NCI-H2227 (cell line): ENCODE results near the gene TRPM2.
"Not testable (repeated sequence)": the region's sequence is repeated elsewhere in the genome, so short reads cannot be mapped to it uniquely, and the experiment has no call there.

Experiments used
- DNase-seq: peaks from one replicate; lab custom pipeline; 2025; ENCODE audit not compliant: unreplicated experiment; lab: John Stamatoyannopoulos, UW

Gene TRPM2

DNA sequence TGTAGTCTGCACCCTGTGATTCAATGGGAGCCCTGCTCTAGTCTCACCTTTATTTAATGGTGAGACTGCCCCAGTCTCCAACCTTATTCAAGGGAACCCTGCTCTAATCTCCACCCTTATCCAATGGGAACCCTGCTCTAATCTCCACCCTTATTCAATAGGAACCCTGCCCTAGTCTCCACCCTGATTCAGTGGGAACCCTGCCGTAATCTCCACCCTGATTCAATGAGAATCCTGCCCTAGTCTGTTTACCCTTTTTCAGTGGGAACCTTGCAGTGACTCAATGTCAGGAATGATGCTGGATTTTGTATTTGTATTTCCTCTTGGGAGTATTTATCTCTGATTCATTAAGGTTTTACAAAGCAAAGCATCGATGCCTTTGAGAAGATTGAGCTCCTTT, 39.5 kb downstream of the TRPM2 start:
- no peak for DNase-seq

DNA sequence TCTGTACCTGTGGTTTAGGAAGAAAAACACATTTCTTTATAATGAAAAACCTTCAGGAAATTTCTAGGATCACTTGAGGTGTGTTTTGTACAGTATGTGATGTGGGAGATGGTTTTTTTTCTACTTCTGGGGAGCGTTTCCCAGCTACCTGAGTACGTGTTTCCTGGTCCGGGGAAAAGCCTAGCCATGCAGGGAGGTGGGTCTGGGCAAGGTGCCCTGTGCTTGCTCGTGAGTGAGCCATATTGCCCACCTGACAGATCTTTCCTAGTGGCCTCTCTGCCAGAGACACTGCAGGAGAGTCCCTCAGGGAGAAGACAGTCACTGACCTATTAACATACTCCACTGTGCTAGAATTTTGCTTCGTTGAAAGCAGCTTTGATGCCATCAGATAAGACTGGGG, 41.3 kb downstream of the TRPM2 start:
- no peak for DNase-seq

DNA sequence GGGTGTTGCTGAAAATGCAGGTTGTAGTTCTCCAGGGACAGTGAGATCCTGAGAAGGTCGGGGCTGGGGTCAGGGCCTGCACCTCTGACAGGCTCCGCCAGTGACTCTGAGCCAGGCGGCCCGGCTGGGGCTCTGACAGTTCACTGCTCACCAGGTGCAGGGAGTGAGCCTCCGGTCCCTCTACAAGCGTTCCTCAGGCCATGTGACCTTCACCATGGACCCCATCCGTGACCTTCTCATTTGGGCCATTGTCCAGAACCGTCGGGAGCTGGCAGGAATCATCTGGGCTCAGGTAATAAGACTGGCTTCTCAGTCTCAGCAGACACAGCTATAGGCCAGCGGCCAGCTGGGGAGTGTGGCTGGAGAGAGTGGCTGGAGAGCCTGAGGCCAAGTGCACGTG, 41.8 kb downstream of the TRPM2 start:
- no peak for DNase-seq

DNA sequence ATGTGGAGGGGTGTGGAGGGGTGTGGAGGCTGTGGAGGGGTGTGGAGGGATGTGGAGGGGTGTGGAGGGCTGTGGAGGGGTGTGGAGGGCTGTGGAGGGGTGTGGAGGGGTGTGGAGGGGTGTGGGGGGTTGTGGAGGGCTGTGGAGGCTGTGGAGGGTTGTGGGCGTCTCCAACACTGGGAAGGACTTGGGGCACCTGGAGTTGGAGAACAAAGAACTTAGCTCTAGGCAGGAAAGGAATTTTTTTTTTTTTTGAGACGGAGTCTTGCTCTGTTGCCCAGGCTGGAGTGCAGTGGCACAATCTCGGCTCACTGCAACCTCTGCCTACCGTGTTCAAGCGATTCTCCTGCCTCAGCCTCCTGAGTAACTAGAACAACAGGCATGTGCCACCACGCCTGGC, 43.4 kb downstream of the TRPM2 start:
- not testable (repeated sequence) for DNase-seq

DNA sequence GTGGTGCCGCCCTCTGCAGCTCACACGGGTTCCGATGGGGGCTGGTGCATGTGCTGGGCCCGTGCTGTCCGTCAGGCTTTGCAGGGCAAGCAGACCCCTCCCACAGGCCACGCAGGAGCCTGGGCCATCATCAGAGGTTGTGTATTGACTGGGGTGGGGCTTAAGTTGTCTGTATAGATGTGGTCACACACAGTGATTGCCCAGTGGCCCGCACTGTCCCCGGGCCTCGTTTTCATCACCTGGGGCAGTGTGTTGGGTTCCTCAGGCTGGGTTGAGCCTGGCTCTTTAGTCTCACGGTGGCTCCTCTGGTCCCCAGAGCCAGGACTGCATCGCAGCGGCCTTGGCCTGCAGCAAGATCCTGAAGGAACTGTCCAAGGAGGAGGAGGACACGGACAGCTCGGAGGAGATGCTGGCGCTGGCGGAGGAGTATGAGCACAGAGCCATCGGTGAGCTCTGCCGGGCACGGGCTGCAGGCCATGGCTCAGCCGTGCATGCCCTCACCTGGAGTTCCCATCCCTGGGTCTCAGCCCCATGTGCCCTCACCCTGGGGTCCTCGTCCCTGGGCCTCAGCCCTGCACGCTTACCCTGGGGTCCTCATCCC, 44.1 kb downstream of the TRPM2 start:
- no peak for DNase-seq

DNA sequence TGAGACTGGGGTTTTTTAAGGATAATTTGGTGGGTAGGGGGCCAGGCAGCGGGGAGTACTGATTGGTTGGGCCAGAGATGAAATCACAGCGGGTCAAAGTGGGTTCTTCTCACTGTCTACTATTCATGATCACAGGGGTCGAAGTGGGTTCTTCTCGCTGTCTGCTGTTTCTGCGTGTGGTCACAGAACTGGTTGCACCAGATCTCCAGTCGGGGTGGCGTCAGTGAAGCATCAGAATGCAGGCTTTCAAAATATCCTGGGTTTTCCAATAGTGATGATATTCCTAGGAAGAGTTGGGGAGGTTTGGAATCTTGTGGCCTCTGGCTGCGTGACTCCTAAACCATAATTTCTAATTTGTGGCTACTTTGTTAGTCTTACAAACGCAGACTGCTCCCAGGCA, 45.1 kb downstream of the TRPM2 start:
- DNase-seq, result no peak

DNA sequence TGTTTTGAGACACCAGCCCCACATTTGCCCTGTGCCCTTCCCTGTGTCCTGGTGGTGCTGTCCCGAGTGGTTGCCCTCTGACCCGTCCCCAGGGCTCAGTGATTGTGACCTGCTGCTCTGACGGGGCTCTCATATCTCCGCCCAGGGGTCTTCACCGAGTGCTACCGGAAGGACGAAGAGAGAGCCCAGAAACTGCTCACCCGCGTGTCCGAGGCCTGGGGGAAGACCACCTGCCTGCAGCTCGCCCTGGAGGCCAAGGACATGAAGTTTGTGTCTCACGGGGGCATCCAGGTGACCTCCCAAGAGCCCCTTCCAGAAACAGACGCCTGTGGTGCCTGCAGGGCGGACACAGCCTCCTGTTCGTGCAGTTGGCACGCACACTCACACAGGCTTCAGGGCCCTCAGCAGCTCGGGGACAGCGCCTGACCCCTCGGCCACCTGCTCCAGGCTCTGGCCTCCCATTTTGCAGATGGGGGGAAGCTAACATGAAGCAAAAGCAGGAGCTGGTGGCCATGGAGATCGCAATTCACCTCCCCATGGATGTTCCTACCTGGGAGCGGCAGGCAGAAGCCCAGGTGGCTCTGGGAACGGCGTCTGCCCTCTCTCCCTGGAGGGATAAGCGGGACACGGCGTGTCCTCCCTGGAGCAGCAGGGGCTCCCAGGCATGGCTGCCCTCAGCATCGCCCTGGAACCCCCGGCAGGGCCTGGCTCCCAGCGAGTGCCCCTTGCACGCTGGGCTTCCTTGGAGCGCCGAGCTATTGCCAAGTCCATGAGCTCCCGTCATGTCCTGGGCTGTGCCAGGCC, 45.9 kb downstream of the TRPM2 start:
- DNase-seq, result no peak

DNA sequence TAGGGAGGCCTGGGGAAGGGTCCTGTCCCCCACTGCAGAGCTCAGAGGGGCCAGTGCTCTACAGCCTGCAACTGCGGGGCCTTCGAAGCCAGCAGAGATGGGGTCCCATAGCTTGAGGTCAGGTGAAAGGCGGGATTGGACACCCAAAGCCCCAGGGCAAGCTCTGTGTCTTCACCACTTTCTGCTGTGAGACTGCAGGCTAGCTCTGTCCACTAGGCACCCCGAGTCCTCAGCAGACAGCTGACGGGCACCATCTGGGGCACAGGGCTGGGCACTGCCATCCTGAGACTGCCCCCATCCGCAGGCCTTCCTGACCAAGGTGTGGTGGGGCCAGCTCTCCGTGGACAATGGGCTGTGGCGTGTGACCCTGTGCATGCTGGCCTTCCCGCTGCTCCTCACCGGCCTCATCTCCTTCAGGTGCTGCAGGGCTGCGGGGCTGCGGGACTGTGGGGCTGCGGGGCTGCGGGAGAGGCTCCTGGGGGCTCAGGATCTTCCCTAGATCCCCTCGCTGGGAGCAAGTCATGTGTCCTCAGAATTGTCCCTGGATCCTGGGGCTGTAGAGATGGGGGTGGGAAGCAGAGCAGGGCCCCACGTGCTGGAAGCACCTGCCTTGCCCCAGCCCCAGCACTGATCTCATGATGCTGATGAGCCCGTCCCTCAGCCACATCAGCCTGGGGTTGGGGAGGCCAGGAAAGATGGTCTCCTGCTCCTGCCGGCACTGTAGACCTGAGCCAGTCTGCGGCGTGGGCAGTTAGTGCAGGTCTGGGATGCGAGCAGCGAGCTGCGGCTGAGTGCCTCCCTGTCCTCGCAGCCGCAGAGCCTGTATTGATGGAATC, 46.8 kb downstream of the TRPM2 start:
- DNase-seq, result no peak

DNA sequence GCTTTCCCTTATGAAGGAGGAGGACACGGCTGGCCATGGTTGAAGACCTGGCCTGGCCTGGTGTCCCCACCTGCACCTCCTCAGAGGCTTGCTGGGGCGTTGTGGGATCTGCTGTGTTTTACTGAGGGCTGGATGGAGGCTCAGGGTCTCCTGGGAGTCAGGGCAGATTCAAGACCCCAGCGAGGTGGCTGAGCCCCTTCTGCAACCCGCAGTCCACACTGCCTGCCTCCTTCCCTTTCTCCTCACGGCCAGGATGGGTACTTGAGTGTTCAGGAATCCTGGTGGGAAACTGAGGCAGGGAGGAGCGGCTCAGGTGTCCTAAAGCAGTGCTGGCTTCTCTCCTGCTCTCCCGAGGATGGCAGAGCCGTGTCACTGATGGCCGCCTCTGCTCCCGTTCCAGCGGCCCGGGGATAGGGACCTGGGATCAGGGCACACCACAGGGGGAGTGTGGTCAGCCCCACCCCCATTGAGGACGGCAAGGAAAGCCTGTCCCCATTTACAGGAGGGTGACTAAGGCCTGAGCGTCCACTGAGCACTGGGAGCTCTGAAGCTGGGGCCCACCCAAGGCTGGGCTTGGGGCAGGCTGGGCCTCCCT, 47.5 kb downstream of the TRPM2 start:
- no peak for DNase-seq

DNA sequence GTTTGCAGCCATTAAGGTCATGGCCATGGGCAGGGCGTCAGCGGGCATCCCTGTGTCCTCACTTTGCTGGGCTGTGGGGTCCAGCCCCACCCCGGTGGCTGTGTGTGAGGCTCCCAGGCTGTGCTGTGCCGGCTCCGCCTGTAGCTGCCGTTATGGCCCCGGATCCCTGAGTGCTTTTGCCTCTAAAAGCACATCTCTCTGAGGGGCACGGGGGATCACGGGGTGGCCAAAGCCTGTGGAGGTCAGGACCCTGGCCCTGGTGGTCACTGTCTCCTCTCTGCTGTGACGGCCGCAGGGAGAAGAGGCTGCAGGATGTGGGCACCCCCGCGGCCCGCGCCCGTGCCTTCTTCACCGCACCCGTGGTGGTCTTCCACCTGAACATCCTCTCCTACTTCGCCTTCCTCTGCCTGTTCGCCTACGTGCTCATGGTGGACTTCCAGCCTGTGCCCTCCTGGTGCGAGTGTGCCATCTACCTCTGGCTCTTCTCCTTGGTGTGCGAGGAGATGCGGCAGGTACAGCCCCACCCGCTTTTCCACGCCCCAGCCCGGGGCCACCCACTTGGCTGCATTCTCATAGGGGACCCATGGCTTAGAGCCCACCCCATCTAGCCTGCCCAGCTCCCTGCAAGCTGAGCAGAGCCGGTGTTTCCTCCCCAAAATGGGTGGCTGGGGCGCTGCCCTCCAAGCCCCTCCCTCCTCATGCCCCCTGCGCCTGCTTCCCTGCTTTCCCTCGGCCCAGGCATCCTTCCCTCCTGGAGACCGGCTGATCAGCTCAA, 48.2 kb downstream of the TRPM2 start:
- no peak for DNase-seq

DNA sequence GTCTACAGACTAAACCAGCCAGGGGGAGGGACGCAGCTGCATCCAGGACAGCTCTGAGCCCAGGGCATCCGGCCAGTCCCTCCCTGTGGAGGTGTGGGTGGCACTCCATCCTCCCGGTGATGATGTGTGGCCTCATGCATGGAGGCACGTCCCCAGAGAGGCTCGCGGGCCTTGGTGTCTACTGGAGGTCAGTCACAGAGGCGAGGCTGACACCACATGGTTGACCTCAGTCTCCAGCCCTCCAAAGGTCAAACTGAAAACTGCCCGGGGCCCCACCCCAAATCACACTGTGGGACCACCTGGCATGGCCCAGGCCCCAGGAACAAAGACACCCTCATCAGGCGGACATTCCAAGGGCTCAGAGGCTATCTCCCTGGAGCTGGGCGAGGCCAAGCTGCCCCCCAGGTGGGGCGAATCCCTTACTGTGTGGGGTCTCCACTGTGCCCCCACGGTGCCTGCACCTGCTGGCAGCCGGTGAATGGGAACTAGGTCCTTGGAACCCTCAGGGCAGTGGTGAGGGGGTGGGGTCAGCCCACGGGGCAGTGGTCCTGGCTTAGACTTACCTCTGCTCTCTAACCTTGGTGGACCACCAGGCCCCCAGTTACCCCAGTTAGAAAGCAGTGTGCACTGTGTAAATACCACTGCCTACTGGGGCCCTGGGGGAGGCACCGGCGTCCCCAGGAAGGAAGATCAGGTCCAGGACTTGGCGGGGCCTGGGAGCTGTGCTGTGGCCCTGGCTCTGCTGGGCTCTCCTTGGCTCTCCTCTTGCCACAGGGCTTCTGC, 49.1 kb downstream of the TRPM2 start:
- no peak for DNase-seq

DNA sequence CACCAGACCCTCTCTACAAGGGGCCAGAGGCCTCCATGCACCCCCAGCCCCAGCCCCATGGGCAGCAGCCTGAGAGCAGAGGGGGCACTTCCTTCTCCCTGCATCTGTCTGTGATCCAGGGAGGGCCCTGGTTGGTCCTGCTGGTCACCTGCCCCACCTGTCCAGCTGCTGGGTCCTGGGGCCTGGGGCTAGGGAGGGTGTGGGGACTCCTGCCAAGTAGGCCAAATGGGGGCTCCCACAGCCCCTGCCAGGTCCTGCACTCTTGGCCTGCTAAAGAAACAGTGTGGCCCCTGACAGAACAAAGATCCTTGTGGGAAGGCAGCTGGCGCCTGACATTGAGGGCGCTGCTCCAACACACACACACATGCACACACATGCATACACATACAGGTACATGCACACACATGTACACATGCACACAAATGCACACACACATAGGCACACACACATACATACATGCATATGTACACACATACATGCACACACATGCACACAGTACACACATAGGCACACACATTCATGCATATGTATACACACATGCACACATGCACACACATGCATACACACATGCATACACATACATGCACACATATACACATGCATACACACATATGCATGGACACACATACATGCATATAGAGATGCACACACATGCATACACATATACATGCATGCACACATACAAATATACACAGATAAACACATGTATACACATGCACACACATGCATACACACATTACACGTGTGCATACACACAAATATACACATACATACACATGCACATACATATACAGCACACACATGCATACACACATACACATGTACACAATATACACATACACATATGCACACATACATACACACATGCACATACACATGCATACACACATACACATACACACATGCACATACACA, 49.9 kb downstream of the TRPM2 start:
- DNase-seq, result no peak

DNA sequence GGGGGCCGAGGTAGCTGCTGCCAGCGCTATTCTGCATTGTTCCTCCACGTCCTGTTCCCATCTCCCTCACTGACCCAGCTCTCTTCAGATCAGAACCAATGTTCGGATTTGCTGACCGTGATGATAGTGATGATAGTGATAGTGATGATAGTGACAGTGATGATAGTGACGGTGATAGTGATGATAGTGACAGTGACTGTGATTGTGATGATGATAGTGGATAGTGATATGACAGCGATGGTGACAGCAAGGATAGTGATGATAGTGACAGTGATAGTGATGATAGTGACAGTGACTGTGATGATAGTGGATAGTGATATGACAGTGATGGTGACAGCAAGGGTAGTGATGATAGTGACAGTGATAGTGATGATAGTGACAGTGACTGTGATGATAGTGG, 51.1 kb downstream of the TRPM2 start:
- not testable (repeated sequence) for DNase-seq

DNA sequence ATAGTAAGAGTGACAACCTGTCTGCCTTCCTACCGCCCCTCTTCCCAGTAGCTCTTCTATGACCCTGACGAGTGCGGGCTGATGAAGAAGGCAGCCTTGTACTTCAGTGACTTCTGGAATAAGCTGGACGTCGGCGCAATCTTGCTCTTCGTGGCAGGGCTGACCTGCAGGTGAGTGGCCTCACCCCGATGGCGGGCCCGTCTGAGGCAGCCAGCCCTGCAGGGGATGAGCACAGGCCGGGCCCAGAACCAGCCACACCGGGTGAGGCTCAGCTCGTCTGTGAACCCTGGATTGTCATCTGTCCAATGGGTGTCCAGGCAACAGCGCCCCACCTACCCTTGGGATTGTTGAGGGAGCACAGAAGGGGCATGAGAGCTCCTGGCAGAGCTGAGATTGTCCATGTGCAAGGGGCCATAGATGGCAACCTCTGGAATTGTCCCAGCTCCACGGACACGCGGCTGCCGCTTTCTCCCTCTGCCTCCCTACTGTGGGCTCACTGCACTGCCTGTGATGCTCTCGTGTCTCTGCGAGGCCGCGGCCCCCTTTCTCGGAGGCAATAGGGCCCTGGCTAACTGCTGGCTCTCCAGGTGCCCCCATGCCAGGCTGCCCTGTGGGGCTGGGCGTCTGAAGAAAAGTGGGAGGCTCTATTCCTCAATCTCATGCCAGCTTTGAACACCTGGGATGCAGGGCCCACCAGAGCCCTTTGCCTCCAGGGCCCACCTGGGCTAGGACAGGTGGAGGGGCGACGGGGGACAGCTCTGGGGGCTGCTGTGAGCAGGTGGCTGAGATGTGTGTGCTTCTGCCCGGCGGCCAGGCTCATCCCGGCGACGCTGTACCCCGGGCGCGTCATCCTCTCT, 51.9 kb downstream of the TRPM2 start:
- DNase-seq, result no peak

DNA sequence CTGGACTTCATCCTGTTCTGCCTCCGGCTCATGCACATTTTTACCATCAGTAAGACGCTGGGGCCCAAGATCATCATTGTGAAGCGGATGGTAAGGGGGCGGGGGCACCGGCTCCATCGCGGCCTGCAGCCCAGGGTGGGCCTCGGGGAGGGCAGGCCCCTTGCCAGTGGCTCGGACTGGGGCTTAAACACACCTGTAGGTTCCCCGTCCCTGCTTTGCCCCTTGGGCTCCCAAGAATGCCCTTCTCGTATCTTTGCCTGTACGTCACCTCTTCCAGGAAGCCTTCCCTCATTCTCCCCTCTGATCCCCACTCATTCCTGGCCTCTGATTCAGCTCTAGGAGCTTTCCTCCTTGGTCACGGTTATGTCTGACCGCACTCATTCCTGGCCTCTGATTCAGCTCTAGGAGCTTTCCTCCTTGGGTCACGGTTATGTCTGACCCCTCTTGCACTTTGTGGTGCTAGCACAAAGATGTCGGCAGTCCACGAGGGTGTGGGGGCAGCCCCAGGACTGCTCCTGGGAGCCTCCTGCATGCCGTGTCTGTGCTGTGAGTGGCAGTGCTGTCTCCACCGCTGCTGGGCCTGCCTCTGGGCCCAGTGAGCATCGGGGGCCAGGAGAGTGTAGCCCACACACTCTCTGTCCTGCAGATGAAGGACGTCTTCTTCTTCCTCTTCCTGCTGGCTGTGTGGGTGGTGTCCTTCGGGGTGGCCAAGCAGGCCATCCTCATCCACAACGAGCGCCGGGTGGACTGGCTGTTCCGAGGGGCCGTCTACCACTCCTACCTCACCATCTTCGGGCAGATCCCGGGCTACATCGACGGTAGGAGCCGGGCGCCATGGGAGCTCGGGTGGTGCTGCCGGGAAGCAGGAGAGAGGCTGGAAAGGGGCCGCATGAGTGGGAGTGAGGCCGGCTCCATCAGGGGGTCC, 52.8 kb downstream of the TRPM2 start:
- DNase-seq, result no peak

DNA sequence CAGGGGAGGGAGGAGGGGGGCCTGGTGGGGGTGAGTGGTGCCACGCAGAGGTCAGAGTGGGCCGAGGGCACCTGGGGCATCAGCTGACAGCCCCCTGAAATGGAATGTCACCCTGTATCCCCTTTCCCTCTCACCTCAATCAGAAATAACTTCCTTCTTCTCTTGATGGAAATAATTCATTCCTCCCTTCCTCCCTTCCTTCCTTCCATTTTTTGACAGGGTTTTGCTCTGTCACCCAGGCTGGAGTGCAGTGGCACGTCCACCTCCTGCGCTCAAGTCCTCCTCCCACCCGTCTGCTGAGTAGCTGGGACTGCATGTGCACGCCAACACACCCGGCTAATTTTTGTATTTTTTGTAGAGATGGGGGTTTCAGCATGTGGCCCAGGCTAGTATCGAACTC, 53.5 kb downstream of the TRPM2 start:
- DNase-seq, result no peak

DNA sequence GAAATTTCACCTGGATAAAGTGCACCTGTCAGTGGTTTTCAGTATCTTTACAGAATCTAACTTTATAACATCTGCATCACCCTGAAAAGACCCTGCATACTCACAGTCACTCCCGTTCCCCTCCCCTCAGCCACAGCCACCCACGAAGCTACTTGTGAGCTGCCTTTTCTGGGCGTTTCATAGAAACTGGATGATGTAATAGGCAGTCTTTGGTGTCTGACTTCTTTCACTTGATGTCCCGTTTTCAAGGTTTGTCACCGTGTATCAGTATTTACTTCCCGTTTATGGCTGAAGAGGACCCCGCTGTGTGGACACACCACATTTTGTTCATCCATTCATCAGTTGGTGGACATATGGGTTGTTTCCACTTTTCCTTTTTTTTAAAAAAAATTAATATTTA, 54.1 kb downstream of the TRPM2 start:
- DNase-seq, result no peak
